K562 (cell line): ENCODE data around the gene VPS11. TPM values are rescaled to one million over a fixed set of nuclear protein-coding genes. Genes with fewer than 3 reads are reported as not detected.

Experiments
- BDP1 ChIP-seq: IDR thresholded peaks from 3 replicates; pipeline ENCODE4 v1.6.1; 2011; ENCODE audit not compliant: insufficient read length, insufficient read depth
- FOXA3 ChIP-seq, 2 experiments: fragments of 450-650 bp in 1 of 2; sonication (generic) in 1 of 2; formaldehyde crosslinking; IDR thresholded peaks in 1 of 2; conservative IDR thresholded peaks in 1 of 2; 2 replicates each; pipeline versions ENCODE4 v1.4.0 to v1.8.0; 2020 to 2022; ENCODE audit warnings: mild to moderate bottlenecking in 2 of 2, missing genetic modification reagents in 1 of 2
- NFE2L1 ChIP-seq: fragments of 450-650 bp; IDR thresholded peaks from 2 replicates; pipeline ENCODE4 v1.6.1; 2016; ENCODE audit warnings: missing genetic modification characterization, low read depth, mild to moderate bottlenecking, missing compliant biosample characterization, moderate library complexity, borderline replicate concordance
- PTTG1 ChIP-seq: fragments of 450-650 bp; IDR thresholded peaks from 2 replicates; pipeline ENCODE4 v1.6.1; 2016; ENCODE audit warnings: low read depth, mild to moderate bottlenecking, missing genetic modification characterization, missing compliant biosample characterization
- ZNF311 ChIP-seq: fragments of 250-450 bp; sonication (Bioruptor Pico); IDR thresholded peaks from 2 replicates; pipeline ENCODE4 v1.4.0; 2020; ENCODE audit warnings: mild to moderate bottlenecking, moderate library complexity
- ZNF41 ChIP-seq: fragments of 250-450 bp; sonication (Bioruptor Pico); conservative IDR thresholded peaks from 2 replicates; pipeline ENCODE4 v1.4.0; 2020; ENCODE audit warnings: mild to moderate bottlenecking
- polyA plus RNA-seq, 8 experiments: library from polyadenylated mRNA; depleted of rRNA in 4 of 8; stranded (reverse) in 5 of 8; unstranded in 3 of 8; fragments of >200 nt; fragmentation: Nextera tagmentation in 2 of 8; fragmentation: Illumina TruSeq in 1 of 8; extraction: Ambion mirVana in 2 of 8; extraction: Trizol in 1 of 8; gene quantifications; 2 replicates each; pipeline versions ENCODE4 v1.2.1 to v1.2.3, GENCODE V29; 2011 to 2014; ENCODE audit warnings: inconsistent platforms in 1 of 8, missing spikeins in 1 of 8
- total RNA-seq, 7 experiments: library from RNA; depleted of rRNA in 6 of 7; stranded (reverse); fragments of >200 nt in 6 of 7; fragmentation: Illumina TruSeq in 2 of 7; extraction: Trizol in 2 of 7; gene quantifications; 2 replicates each; pipeline versions ENCODE4 v1.2.1 to v1.2.3, GENCODE V29; 2011 to 2021; ENCODE audit warnings: low replicate concordance in 1 of 7
- TF ChIP-seq, protein P1 (sequence below): sonication (generic); formaldehyde crosslinking; IDR thresholded peaks from 2 replicates; pipeline ENCODE4 v1.8.1; 2023; ENCODE audit warnings: mild to moderate bottlenecking, missing genetic modification reagents
- TF ChIP-seq, protein P2 (sequence below): fragments of 450-650 bp; IDR thresholded peaks from 2 replicates; pipeline ENCODE4 v1.6.1; 2016; ENCODE audit warnings: mild to moderate bottlenecking
- TF ChIP-seq, protein P3 (sequence below), 3 experiments: fragments of 200-800 bp in 1 of 3; sonication (Bioruptor generic) in 1 of 3; sonication (generic) in 1 of 3; formaldehyde crosslinking in 1 of 3; IDR thresholded peaks; 2 replicates each; pipeline versions ENCODE4 v1.6.1 to v1.8.0; 2016 to 2022; ENCODE audit warnings: mild to moderate bottlenecking in 2 of 3, missing compliant biosample characterization in 2 of 3, missing genetic modification characterization in 2 of 3, missing genetic modification reagents in 1 of 3
- TF ChIP-seq, protein P4 (sequence below): fragments of 250-450 bp; sonication (Bioruptor Pico); IDR thresholded peaks from 2 replicates; pipeline ENCODE4 v1.5.1; 2021; ENCODE audit warnings: mild to moderate bottlenecking
- TF ChIP-seq, protein P5 (sequence below), 2 experiments: fragments of 450-650 bp in 1 of 2; sonication (generic) in 1 of 2; formaldehyde crosslinking; conservative IDR thresholded peaks; 2 replicates each; pipeline versions ENCODE4 v1.4.0 to v1.8.1; 2020 to 2022; ENCODE audit warnings: mild to moderate bottlenecking in 1 of 2, missing genetic modification reagents in 1 of 2
- TF ChIP-seq, protein P6 (sequence below), 2 experiments: fragments of 450-650 bp; IDR thresholded peaks; 2 replicates each; pipeline ENCODE4 v1.6.1; 2018; ENCODE audit warnings: mild to moderate bottlenecking in 2 of 2, low read depth in 1 of 2; ENCODE audit not compliant: partially characterized antibody in 2 of 2

Gene VPS11
- total and polyA plus RNA-seq, 9 of the 15 experiments (the other 6 are each of a cell fraction or from before 2014, with no cell fraction given) = 14.1 to 35.5 (median 27.5) TPM

DNA sequence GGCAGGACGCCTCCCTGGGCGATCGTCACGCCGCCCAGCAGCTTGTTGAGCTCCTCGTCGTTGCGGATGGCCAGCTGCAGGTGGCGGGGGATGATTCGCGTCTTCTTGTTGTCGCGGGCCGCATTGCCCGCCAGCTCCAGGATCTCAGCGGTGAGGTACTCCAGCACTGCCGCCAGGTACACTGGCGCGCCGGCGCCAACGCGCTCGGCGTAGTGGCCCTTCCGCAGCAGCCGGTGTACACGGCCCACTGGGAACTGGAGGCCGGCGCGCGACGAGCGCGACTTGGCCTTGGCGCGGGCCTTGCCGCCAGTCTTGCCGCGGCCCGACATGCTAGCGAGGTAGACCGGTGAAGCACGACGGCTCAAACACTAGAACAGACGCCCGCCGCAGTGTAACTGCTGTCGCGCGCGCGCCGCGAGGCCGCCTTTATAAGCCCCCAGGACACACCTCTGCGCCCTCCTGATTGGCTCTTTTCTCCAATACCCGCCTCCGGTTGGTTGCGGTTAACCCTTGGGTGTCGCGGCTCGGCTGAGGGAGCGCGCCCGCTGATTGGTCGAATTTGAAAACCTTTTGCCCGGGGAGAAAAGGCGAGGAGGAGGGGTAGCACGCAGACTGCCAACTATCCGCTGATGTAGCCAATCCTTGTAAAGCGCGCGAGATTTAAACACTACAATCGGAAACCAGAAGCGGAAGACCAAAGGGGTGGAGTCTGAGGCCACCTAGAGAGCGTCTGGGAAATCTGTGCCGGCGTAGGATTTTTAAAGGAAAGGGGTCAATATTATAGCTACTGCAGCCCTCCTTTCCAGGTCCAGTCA lies 27.7 kb downstream of the VPS11 start (continued):
- TF ChIP-seq, protein P1, sequence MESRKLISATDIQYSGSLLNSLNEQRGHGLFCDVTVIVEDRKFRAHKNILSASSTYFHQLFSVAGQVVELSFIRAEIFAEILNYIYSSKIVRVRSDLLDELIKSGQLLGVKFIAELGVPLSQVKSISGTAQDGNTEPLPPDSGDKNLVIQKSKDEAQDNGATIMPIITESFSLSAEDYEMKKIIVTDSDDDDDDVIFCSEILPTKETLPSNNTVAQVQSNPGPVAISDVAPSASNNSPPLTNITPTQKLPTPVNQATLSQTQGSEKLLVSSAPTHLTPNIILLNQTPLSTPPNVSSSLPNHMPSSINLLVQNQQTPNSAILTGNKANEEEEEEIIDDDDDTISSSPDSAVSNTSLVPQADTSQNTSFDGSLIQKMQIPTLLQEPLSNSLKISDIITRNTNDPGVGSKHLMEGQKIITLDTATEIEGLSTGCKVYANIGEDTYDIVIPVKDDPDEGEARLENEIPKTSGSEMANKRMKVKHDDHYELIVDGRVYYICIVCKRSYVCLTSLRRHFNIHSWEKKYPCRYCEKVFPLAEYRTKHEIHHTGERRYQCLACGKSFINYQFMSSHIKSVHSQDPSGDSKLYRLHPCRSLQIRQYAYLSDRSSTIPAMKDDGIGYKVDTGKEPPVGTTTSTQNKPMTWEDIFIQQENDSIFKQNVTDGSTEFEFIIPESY (CRISPR knock-in tag) = peak; percentile 50; the same call in 1 of the 2 replicates
- peak in 1 of 2 experiments; percentile 35; a peak in 1 of 4 replicates for TF ChIP-seq FOXA3 (CRISPR knock-in tag; conservative IDR thresholded peaks at IDR 0.05 in 1 of 2, IDR thresholded peaks at IDR 0.05 in 1 of 2)
- TF ChIP-seq, protein P2, sequence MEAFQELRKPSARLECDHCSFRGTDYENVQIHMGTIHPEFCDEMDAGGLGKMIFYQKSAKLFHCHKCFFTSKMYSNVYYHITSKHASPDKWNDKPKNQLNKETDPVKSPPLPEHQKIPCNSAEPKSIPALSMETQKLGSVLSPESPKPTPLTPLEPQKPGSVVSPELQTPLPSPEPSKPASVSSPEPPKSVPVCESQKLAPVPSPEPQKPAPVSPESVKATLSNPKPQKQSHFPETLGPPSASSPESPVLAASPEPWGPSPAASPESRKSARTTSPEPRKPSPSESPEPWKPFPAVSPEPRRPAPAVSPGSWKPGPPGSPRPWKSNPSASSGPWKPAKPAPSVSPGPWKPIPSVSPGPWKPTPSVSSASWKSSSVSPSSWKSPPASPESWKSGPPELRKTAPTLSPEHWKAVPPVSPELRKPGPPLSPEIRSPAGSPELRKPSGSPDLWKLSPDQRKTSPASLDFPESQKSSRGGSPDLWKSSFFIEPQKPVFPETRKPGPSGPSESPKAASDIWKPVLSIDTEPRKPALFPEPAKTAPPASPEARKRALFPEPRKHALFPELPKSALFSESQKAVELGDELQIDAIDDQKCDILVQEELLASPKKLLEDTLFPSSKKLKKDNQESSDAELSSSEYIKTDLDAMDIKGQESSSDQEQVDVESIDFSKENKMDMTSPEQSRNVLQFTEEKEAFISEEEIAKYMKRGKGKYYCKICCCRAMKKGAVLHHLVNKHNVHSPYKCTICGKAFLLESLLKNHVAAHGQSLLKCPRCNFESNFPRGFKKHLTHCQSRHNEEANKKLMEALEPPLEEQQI = 0 out of 2 replicates have a peak, but pooled peaks have one; percentile 57
- no peak for TF ChIP-seq NFE2L1 (tag)
- TF ChIP-seq, protein P3, sequence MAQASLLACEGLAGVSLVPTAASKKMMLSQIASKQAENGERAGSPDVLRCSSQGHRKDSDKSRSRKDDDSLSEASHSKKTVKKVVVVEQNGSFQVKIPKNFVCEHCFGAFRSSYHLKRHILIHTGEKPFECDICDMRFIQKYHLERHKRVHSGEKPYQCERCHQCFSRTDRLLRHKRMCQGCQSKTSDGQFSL (CRISPR knock-in tag; IDR thresholded peaks at IDR 0.05) = no peak
- TF ChIP-seq, protein P3 (tag; IDR thresholded peaks at IDR 0.05) = no peak
- TF ChIP-seq ZNF41 (CRISPR knock-in tag) = no peak
- no peak for TF ChIP-seq BDP1
- TF ChIP-seq, protein P4, sequence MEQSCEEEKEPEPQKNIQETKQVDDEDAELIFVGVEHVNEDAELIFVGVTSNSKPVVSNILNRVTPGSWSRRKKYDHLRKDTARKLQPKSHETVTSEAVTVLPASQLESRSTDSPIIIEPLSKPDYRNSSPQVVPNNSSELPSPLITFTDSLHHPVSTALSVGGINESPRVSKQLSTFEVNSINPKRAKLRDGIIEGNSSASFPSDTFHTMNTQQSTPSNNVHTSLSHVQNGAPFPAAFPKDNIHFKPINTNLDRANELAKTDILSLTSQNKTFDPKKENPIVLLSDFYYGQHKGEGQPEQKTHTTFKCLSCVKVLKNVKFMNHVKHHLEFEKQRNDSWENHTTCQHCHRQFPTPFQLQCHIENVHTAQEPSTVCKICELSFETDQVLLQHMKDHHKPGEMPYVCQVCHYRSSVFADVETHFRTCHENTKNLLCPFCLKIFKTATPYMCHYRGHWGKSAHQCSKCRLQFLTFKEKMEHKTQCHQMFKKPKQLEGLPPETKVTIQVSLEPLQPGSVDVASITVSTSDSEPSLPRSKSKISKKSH (CRISPR knock-in tag) = no peak
- TF ChIP-seq, protein P5, sequence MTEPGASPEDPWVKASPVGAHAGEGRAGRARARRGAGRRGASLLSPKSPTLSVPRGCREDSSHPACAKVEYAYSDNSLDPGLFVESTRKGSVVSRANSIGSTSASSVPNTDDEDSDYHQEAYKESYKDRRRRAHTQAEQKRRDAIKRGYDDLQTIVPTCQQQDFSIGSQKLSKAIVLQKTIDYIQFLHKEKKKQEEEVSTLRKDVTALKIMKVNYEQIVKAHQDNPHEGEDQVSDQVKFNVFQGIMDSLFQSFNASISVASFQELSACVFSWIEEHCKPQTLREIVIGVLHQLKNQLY (CRISPR knock-in tag; conservative IDR thresholded peaks at IDR 0.05) = peak; percentile 47 to 60; a peak in 1 of 4 replicates
- TF ChIP-seq, protein P6, sequence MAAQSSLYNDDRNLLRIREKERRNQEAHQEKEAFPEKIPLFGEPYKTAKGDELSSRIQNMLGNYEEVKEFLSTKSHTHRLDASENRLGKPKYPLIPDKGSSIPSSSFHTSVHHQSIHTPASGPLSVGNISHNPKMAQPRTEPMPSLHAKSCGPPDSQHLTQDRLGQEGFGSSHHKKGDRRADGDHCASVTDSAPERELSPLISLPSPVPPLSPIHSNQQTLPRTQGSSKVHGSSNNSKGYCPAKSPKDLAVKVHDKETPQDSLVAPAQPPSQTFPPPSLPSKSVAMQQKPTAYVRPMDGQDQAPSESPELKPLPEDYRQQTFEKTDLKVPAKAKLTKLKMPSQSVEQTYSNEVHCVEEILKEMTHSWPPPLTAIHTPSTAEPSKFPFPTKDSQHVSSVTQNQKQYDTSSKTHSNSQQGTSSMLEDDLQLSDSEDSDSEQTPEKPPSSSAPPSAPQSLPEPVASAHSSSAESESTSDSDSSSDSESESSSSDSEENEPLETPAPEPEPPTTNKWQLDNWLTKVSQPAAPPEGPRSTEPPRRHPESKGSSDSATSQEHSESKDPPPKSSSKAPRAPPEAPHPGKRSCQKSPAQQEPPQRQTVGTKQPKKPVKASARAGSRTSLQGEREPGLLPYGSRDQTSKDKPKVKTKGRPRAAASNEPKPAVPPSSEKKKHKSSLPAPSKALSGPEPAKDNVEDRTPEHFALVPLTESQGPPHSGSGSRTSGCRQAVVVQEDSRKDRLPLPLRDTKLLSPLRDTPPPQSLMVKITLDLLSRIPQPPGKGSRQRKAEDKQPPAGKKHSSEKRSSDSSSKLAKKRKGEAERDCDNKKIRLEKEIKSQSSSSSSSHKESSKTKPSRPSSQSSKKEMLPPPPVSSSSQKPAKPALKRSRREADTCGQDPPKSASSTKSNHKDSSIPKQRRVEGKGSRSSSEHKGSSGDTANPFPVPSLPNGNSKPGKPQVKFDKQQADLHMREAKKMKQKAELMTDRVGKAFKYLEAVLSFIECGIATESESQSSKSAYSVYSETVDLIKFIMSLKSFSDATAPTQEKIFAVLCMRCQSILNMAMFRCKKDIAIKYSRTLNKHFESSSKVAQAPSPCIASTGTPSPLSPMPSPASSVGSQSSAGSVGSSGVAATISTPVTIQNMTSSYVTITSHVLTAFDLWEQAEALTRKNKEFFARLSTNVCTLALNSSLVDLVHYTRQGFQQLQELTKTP (IDR thresholded peaks at IDR 0.05; ENCODE audit: low read depth in 1 of 2, partially characterized antibody in 2 of 2) = peak in 1 of 2 experiments; percentile 33
- no peak for TF ChIP-seq PTTG1
- no peak for TF ChIP-seq ZNF311 (CRISPR knock-in tag)
